GM19035 (cell line): ENCODE data around the gene BST1.
A peak's percentile ranks its signal among the peaks of the same experiment; 100 is the strongest.

Experiments
- ATAC-seq: cut with Tn5 transposase; IDR thresholded peaks from one replicate; pipeline ENCODE4 v1.9.1; 2021; ENCODE audit not compliant: unreplicated experiment

Gene BST1

GRCh38 chr4:15702941-15703403 is at the start of gene BST1:
Gene BST1 (plus strand): TSS chr4:15703065. CDS start chr4:15703145, 80 bp downstream.
- peak; percentile 64 for ATAC-seq

- no peak for ATAC-seq
Measured at GRCh38 chr4:15653420-15653819, 49.4 kb upstream of the BST1 start.

GRCh38 chr4:15653864-15654592 is 48.8 kb upstream of the BST1 start:
- ATAC-seq, result no peak

GRCh38 chr4:15654593-15655222 is 48.2 kb upstream of the BST1 start:
- ATAC-seq, result peak; percentile 49

- ATAC-seq, result peak; percentile 74
Measured at GRCh38 chr4:15655223-15656037, 47.4 kb upstream of the BST1 start, which contains the start of gene FBXL5. Gene FBXL5 (minus strand): TSS chr4:15655357. CDS start chr4:15655287, 70 bp downstream.

GRCh38 chr4:15656038-15656470 is 46.8 kb upstream of the BST1 start:
- no peak for ATAC-seq

GRCh38 chr4:15657366-15657765 is 45.5 kb upstream of the BST1 start:
- no peak for ATAC-seq

- no peak for ATAC-seq
Measured at GRCh38 chr4:15658136-15658770, 44.6 kb upstream of the BST1 start.

- ATAC-seq, result no peak
Measured at GRCh38 chr4:15658781-15659180, 44.1 kb upstream of the BST1 start.

- no peak for ATAC-seq
Measured at GRCh38 chr4:15659768-15660570, 42.9 kb upstream of the BST1 start.

GRCh38 chr4:15665753-15666365 is 37.0 kb upstream of the BST1 start:
- no peak for ATAC-seq

- no peak for ATAC-seq
Measured at GRCh38 chr4:15667006-15667405, 35.9 kb upstream of the BST1 start.

- no peak for ATAC-seq
Measured at GRCh38 chr4:15668566-15669435, 34.1 kb upstream of the BST1 start.

- ATAC-seq, result no peak
Measured at GRCh38 chr4:15670576-15670975, 32.3 kb upstream of the BST1 start.

- no peak for ATAC-seq
Measured at GRCh38 chr4:15672101-15672500, 30.8 kb upstream of the BST1 start.

- no peak for ATAC-seq
Measured at GRCh38 chr4:15673337-15673736, 29.5 kb upstream of the BST1 start.

GRCh38 chr4:15674046-15674445 is 28.8 kb upstream of the BST1 start:
- ATAC-seq, result no peak

- no peak for ATAC-seq
Measured at GRCh38 chr4:15674926-15675325, 27.9 kb upstream of the BST1 start.

- ATAC-seq, result no peak
Measured at GRCh38 chr4:15675356-15675755, 27.5 kb upstream of the BST1 start.
